ENCODE measurements around the gene ANKRD55.

GRCh38 chr5:56144211-56144610, 88.9 kb downstream of the ANKRD55 start:
- TF ChIP-seq, protein P1, sequence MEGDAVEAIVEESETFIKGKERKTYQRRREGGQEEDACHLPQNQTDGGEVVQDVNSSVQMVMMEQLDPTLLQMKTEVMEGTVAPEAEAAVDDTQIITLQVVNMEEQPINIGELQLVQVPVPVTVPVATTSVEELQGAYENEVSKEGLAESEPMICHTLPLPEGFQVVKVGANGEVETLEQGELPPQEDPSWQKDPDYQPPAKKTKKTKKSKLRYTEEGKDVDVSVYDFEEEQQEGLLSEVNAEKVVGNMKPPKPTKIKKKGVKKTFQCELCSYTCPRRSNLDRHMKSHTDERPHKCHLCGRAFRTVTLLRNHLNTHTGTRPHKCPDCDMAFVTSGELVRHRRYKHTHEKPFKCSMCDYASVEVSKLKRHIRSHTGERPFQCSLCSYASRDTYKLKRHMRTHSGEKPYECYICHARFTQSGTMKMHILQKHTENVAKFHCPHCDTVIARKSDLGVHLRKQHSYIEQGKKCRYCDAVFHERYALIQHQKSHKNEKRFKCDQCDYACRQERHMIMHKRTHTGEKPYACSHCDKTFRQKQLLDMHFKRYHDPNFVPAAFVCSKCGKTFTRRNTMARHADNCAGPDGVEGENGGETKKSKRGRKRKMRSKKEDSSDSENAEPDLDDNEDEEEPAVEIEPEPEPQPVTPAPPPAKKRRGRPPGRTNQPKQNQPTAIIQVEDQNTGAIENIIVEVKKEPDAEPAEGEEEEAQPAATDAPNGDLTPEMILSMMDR (IDR thresholded peaks at IDR 0.05; ENCODE audit: low read depth, low read length, missing input control) = no peak
- TF ChIP-seq HNF4G (IDR thresholded peaks at IDR 0.05) (no peak), GABPA (IDR thresholded peaks at IDR 0.05 in 1 of 2, conservative IDR thresholded peaks at IDR 0.05 in 1 of 2) (no peak), FOXA1 (IDR thresholded peaks at IDR 0.05) (no peak), TAF1 (conservative IDR thresholded peaks at IDR 0.05) (no peak), HNF4A (conservative IDR thresholded peaks at IDR 0.05) (no peak), YY1 (IDR thresholded peaks at IDR 0.05) (no peak), RAD21 (IDR thresholded peaks at IDR 0.05) (no peak)
- TF ChIP-seq, protein P2, sequence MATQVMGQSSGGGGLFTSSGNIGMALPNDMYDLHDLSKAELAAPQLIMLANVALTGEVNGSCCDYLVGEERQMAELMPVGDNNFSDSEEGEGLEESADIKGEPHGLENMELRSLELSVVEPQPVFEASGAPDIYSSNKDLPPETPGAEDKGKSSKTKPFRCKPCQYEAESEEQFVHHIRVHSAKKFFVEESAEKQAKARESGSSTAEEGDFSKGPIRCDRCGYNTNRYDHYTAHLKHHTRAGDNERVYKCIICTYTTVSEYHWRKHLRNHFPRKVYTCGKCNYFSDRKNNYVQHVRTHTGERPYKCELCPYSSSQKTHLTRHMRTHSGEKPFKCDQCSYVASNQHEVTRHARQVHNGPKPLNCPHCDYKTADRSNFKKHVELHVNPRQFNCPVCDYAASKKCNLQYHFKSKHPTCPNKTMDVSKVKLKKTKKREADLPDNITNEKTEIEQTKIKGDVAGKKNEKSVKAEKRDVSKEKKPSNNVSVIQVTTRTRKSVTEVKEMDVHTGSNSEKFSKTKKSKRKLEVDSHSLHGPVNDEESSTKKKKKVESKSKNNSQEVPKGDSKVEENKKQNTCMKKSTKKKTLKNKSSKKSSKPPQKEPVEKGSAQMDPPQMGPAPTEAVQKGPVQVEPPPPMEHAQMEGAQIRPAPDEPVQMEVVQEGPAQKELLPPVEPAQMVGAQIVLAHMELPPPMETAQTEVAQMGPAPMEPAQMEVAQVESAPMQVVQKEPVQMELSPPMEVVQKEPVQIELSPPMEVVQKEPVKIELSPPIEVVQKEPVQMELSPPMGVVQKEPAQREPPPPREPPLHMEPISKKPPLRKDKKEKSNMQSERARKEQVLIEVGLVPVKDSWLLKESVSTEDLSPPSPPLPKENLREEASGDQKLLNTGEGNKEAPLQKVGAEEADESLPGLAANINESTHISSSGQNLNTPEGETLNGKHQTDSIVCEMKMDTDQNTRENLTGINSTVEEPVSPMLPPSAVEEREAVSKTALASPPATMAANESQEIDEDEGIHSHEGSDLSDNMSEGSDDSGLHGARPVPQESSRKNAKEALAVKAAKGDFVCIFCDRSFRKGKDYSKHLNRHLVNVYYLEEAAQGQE (IDR thresholded peaks at IDR 0.05) = no peak
